Measurements from ENCODE around the gene UPP1.
"Not testable (repeated sequence)": the region's sequence is repeated elsewhere in the genome, so short reads cannot be mapped to it uniquely, and the experiment has no call there.

Gene UPP1

GRCh38 chr7:48132792-48133191 lies 43.7 kb downstream of the UPP1 start:
- Histone ChIP-seq H3K4me1 (ENCODE audit: insufficient read depth, low read length) (no peaks in the 10 kb centered on the region), H3K36me3 (ENCODE audit: insufficient read depth, low read length) (no peaks in the 10 kb centered on the region), H3K4me3 (ENCODE audit: low read length) (no peak overlapping the region), H3K27me3 (ENCODE audit: insufficient read depth, low read length) (no peaks in the 10 kb centered on the region), H2AFZ (ENCODE audit: low read depth, low read length) (no peak overlapping the region), H3K9me3 (ENCODE audit: low read length) (peaks cover 2% of the 10 kb centered on the region)

DNA sequence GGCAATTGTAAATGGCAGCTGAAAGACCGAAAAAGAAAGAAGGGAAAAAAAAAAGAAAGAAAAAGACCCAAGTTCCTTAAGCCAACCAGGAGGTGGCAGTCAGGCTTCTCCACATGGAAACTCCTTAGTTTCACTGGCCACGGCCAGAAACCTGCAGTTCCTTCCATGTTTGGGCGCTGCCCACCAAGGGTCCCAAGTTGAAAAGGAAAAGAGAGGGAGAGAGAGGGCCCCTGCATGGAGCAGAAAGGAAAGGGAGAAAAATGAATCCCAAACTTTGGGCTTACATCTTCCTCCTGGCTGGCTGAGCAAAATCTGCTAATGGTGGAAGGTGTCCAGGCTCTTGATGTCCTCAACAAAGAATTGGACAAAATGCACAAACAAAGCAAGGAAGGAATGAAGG lies 50.4 kb downstream of the UPP1 start:
- H3K4me3 ChIP-seq (ENCODE audit: low read length): no peak overlapping the region
- H3K36me3 ChIP-seq (ENCODE audit: insufficient read depth, low read length): no peaks in the 10 kb centered on the region
- H3K4me1 ChIP-seq (ENCODE audit: insufficient read depth, low read length): peaks cover 3% of the 10 kb centered on the region
- no peak overlapping the region for H2AFZ ChIP-seq (ENCODE audit: low read depth, low read length)
- H3K9me3 ChIP-seq (ENCODE audit: low read length): peaks cover 2% of the 10 kb centered on the region
- H3K27me3 ChIP-seq (ENCODE audit: insufficient read depth, low read length): no peaks in the 10 kb centered on the region

GRCh38 chr7:48140001-48140681 lies 51.1 kb downstream of the UPP1 start:
- peaks cover 2% of the 10 kb centered on the region for H3K9me3 ChIP-seq (ENCODE audit: low read length)
- H3K4me3 ChIP-seq (ENCODE audit: low read length): no peak overlapping the region
- no peak overlapping the region for H2AFZ ChIP-seq (ENCODE audit: low read depth, low read length)
- peaks cover 3% of the 10 kb centered on the region for H3K4me1 ChIP-seq (ENCODE audit: insufficient read depth, low read length)
- no peaks in the 10 kb centered on the region for H3K27me3 ChIP-seq (ENCODE audit: insufficient read depth, low read length)
- no peaks in the 10 kb centered on the region for H3K36me3 ChIP-seq (ENCODE audit: insufficient read depth, low read length)

DNA sequence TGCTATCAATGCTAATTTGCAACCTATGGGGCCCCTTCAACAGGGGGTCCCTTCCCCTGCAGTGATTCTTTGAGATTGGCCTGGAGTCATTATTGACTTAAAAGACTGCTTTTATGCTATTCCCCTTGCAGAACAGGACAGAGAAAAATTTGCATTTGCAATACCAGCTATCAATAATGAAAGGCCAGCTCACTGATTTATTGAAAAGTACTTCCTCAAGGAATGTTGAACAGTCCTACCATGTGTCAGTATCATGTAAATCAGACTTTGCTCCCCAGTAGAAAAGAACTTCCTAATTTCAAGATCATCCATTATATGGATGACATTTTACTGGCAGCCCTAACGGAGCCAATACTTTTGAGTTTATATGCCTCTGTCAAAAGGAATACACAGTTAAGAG lies 52.5 kb downstream of the UPP1 start:
- no peak overlapping the region for H3K4me3 ChIP-seq (ENCODE audit: low read length)
- H3K4me1 ChIP-seq (ENCODE audit: insufficient read depth, low read length): peaks cover 3% of the 10 kb centered on the region
- no peaks in the 10 kb centered on the region for H3K27me3 ChIP-seq (ENCODE audit: insufficient read depth, low read length)
- no peaks in the 10 kb centered on the region for H3K9me3 ChIP-seq (ENCODE audit: low read length)
- no peaks in the 10 kb centered on the region for H3K36me3 ChIP-seq (ENCODE audit: insufficient read depth, low read length)
- H2AFZ ChIP-seq (ENCODE audit: low read depth, low read length): no peak overlapping the region

- H3K9me3 ChIP-seq (ENCODE audit: low read length): no peaks in the 10 kb centered on the region
- H3K4me1 ChIP-seq (ENCODE audit: insufficient read depth, low read length): peaks cover 12% of the 10 kb centered on the region
- H2AFZ ChIP-seq (ENCODE audit: low read depth, low read length): no peak overlapping the region
- no peaks in the 10 kb centered on the region for H3K27me3 ChIP-seq (ENCODE audit: insufficient read depth, low read length)
- H3K4me3 ChIP-seq (ENCODE audit: low read length): no peak overlapping the region
- no peaks in the 10 kb centered on the region for H3K36me3 ChIP-seq (ENCODE audit: insufficient read depth, low read length)
These were observed 55.3 kb downstream of the UPP1 start for GRCh38 chr7:48144291-48144768.

- H3K4me1 ChIP-seq (ENCODE audit: insufficient read depth, low read length): peaks cover 9% of the 10 kb centered on the region
- no peak overlapping the region for H2AFZ ChIP-seq (ENCODE audit: low read depth, low read length)
- no peaks in the 10 kb centered on the region for H3K36me3 ChIP-seq (ENCODE audit: insufficient read depth, low read length)
- no peaks in the 10 kb centered on the region for H3K27me3 ChIP-seq (ENCODE audit: insufficient read depth, low read length)
- H3K9me3 ChIP-seq (ENCODE audit: low read length): no peaks in the 10 kb centered on the region
- no peak overlapping the region for H3K4me3 ChIP-seq (ENCODE audit: low read length)
These were observed 58.1 kb downstream of the UPP1 start for GRCh38 chr7:48147078-48147591.

- H3K36me3 ChIP-seq (ENCODE audit: insufficient read depth, low read length); H2AFZ ChIP-seq (ENCODE audit: low read depth, low read length); H3K4me1 ChIP-seq (ENCODE audit: insufficient read depth, low read length); H3K27me3 ChIP-seq (ENCODE audit: insufficient read depth, low read length); H3K9me3 ChIP-seq (ENCODE audit: low read length); H3K4me3 ChIP-seq (ENCODE audit: low read length): not testable (repeated sequence)
These were observed 58.6 kb downstream of the UPP1 start for GRCh38 chr7:48147690-48148089.

- Histone ChIP-seq H3K4me1 (ENCODE audit: insufficient read depth, low read length) (peaks cover 9% of the 10 kb centered on the region), H3K27me3 (ENCODE audit: insufficient read depth, low read length) (no peaks in the 10 kb centered on the region), H2AFZ (ENCODE audit: low read depth, low read length) (no peak overlapping the region), H3K9me3 (ENCODE audit: low read length) (no peaks in the 10 kb centered on the region), H3K4me3 (ENCODE audit: low read length) (no peak overlapping the region), H3K36me3 (ENCODE audit: insufficient read depth, low read length) (no peaks in the 10 kb centered on the region)
These were observed 59.2 kb downstream of the UPP1 start for GRCh38 chr7:48148311-48148710.

DNA sequence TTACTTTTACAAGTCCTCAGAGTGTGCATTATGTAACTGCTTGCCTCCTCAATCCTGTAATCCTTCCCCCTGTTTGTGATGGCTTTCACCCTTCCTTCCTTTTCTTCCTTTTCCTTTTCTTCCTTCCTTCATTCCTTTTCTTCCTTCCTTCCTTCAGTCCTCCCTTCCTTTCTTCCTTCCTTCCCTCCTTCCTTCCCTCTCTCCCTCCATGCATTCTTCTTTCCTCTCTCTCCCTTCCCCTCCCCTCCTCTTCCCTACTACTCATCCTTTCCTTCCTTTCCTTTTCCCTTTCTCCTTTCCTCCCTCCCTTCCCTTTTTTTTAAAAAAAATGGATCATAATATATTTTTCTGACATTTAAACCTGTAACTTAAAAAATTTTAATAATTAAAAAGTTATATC lies 60.0 kb downstream of the UPP1 start:
- Histone ChIP-seq H3K27me3 (ENCODE audit: insufficient read depth, low read length) (no peaks in the 10 kb centered on the region), H2AFZ (ENCODE audit: low read depth, low read length) (no peak overlapping the region), H3K4me3 (ENCODE audit: low read length) (no peak overlapping the region), H3K36me3 (ENCODE audit: insufficient read depth, low read length) (no peaks in the 10 kb centered on the region), H3K4me1 (ENCODE audit: insufficient read depth, low read length) (peaks cover 9% of the 10 kb centered on the region), H3K9me3 (ENCODE audit: low read length) (no peaks in the 10 kb centered on the region)

DNA sequence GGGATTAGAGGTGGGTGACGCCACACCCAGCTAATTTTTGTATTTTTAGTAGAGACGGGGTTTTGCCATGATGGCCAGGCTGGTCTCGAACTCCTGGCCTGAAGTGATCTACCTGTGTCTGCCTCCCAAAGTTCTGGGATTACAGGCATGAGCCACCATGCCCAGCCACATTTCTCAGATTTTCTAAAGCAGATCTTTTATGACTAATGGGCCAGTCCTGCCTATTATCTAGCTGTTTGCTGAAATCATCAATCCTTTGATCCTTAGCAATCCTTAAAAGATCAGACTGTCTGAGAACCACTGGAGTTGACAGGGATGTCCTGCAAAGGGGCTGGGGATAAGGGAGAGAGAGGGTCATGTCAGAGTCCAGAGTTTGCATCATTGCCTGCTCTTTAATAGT lies 61.0 kb downstream of the UPP1 start:
- Histone ChIP-seq H2AFZ (ENCODE audit: low read depth, low read length) (no peak overlapping the region), H3K4me1 (ENCODE audit: insufficient read depth, low read length) (peaks cover 9% of the 10 kb centered on the region), H3K36me3 (ENCODE audit: insufficient read depth, low read length) (no peaks in the 10 kb centered on the region), H3K27me3 (ENCODE audit: insufficient read depth, low read length) (no peaks in the 10 kb centered on the region), H3K4me3 (ENCODE audit: low read length) (no peak overlapping the region), H3K9me3 (ENCODE audit: low read length) (no peaks in the 10 kb centered on the region)

GRCh38 chr7:48154792-48155413 lies 65.8 kb downstream of the UPP1 start:
- Histone ChIP-seq H3K36me3 (ENCODE audit: insufficient read depth, low read length) (no peaks in the 10 kb centered on the region), H3K27me3 (ENCODE audit: insufficient read depth, low read length) (no peaks in the 10 kb centered on the region), H2AFZ (ENCODE audit: low read depth, low read length) (no peak overlapping the region), H3K4me3 (ENCODE audit: low read length) (no peak overlapping the region), H3K4me1 (ENCODE audit: insufficient read depth, low read length) (peaks cover 7% of the 10 kb centered on the region), H3K9me3 (ENCODE audit: low read length) (no peaks in the 10 kb centered on the region)
